CD4-positive, alpha-beta T cell treated with Interleukin-15 for 1 hour (primary cell): ENCODE data around the gene GYS2.
A peak's percentile ranks its signal among the peaks of the same experiment; 100 is the strongest.

Source experiments
- DNase-seq: peaks from one replicate; pipeline ENCODE4 v3.0.0-alpha.2; 2020

Gene GYS2

GRCh38 chr12:21551841-21552465, 52.7 kb downstream of the GYS2 start:
- no peak for DNase-seq

GRCh38 chr12:21547437-21547836, 57.2 kb downstream of the GYS2 start:
- DNase-seq, result no peak

- DNase-seq, result no peak
Measured at GRCh38 chr12:21546716-21547115, 57.9 kb downstream of the GYS2 start.

- no peak for DNase-seq
Measured at GRCh38 chr12:21545557-21545956, 59.1 kb downstream of the GYS2 start.

GRCh38 chr12:21543151-21543550, 61.5 kb downstream of the GYS2 start:
- no peak for DNase-seq

GRCh38 chr12:21542403-21542802, 62.2 kb downstream of the GYS2 start:
- DNase-seq, result no peak

GRCh38 chr12:21541773-21542172, 62.9 kb downstream of the GYS2 start:
- DNase-seq, result no peak

GRCh38 chr12:21539797-21540196, 64.8 kb downstream of the GYS2 start:
- DNase-seq, result no peak

GRCh38 chr12:21538061-21538653, 66.5 kb downstream of the GYS2 start:
- DNase-seq, result no peak

- no peak for DNase-seq
Measured at GRCh38 chr12:21529456-21529855, 75.2 kb downstream of the GYS2 start.

GRCh38 chr12:21528953-21529352, 75.7 kb downstream of the GYS2 start:
- DNase-seq, result no peak

- peak; percentile 48 for DNase-seq
Measured at GRCh38 chr12:21527451-21528180, 77.0 kb downstream of the GYS2 start.

GRCh38 chr12:21526721-21527345, 77.8 kb downstream of the GYS2 start:
- no peak for DNase-seq

- no peak for DNase-seq
Measured at GRCh38 chr12:21526053-21526452, 78.6 kb downstream of the GYS2 start, which contains the start of gene SPX. Gene SPX, plus strand, starts transcription at chr12:21526296. Its CDS starts 177 bp downstream, at chr12:21526473.

GRCh38 chr12:21523148-21523547, 81.5 kb downstream of the GYS2 start:
- DNase-seq, result no peak

GRCh38 chr12:21521541-21521940, 83.1 kb downstream of the GYS2 start:
- no peak for DNase-seq

- DNase-seq, result no peak
Measured at GRCh38 chr12:21518451-21518850, 86.2 kb downstream of the GYS2 start.

- no peak for DNase-seq
Measured at GRCh38 chr12:21516281-21516680, 88.4 kb downstream of the GYS2 start.

GRCh38 chr12:21509768-21510167, 94.9 kb downstream of the GYS2 start:
- no peak for DNase-seq

- DNase-seq, result no peak
Measured at GRCh38 chr12:21507849-21508248, 96.8 kb downstream of the GYS2 start.

- no peak for DNase-seq
Measured at GRCh38 chr12:21505888-21506287, 98.8 kb downstream of the GYS2 start.

- DNase-seq, result no peak
Measured at GRCh38 chr12:21502872-21503271, 101.8 kb downstream of the GYS2 start.

GRCh38 chr12:21502164-21502496, 102.5 kb downstream of the GYS2 start:
- DNase-seq, result peak; percentile 22
